ENCODE results near the gene LRRC41.
"Not testable (repeated sequence)": the region's sequence is repeated elsewhere in the genome, so short reads cannot be mapped to it uniquely, and the experiment has no call there.

DNA sequence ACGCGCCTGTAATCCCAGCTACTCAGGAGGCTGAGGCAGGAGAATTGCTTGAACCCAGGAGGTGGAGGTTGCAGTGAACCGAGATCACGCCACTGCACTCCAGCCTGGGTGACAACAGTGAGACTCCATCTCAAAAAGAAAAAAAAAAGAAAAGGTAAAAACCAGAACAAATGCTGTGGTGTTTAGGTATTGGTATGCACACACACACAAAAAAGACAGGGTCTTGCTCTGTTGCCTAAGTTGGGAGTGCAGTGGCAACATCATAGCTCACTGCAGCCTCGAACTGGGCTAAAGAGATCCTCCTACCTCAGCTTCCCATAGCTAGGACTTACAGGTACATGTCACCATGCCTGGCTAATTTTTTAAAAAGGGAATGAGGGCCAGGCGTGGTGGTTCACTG is 15.9 kb upstream of the LRRC41 start:
- not testable (repeated sequence) for TF ChIP-seq EZH2 (IDR thresholded peaks at IDR 0.05)
- TF ChIP-seq, protein P1, sequence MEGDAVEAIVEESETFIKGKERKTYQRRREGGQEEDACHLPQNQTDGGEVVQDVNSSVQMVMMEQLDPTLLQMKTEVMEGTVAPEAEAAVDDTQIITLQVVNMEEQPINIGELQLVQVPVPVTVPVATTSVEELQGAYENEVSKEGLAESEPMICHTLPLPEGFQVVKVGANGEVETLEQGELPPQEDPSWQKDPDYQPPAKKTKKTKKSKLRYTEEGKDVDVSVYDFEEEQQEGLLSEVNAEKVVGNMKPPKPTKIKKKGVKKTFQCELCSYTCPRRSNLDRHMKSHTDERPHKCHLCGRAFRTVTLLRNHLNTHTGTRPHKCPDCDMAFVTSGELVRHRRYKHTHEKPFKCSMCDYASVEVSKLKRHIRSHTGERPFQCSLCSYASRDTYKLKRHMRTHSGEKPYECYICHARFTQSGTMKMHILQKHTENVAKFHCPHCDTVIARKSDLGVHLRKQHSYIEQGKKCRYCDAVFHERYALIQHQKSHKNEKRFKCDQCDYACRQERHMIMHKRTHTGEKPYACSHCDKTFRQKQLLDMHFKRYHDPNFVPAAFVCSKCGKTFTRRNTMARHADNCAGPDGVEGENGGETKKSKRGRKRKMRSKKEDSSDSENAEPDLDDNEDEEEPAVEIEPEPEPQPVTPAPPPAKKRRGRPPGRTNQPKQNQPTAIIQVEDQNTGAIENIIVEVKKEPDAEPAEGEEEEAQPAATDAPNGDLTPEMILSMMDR (IDR thresholded peaks at IDR 0.05), result not testable (repeated sequence)
